Esophagus (tissue), 2 donors: ENCODE measurements around the gene MFSD12. TPM values are rescaled to one million over a fixed set of nuclear protein-coding genes. Genes with fewer than 3 reads are reported as not detected.

Source experiments
- H3K27ac ChIP-seq, 2 donors: one replicate each; pipeline ENCODE4 v1.5.1; 2013; ENCODE audit warnings: low read depth in 2 of 2, mild to moderate bottlenecking in 2 of 2, inconsistent platforms in 1 of 2, low read length in 1 of 2, moderate library complexity in 1 of 2
- H3K27me3 ChIP-seq, 2 donors: one replicate each; pipeline ENCODE4 v1.6.1; 2013; ENCODE audit warnings: low read length in 2 of 2, control low read depth in 1 of 2, mild to moderate bottlenecking in 1 of 2; ENCODE audit not compliant: insufficient read depth in 2 of 2, control insufficient read depth in 1 of 2
- H3K36me3 ChIP-seq, 2 donors: one replicate each; pipeline ENCODE4 v1.6.1; 2013; ENCODE audit warnings: low read length in 1 of 2; ENCODE audit not compliant: control insufficient read depth in 2 of 2, insufficient read depth in 2 of 2
- H3K4me1 ChIP-seq, 2 donors: one replicate each; pipeline ENCODE4 v1.6.1; 2013; ENCODE audit warnings: low read length in 1 of 2; ENCODE audit not compliant: control insufficient read depth in 2 of 2, insufficient read depth in 2 of 2
- H3K4me3 ChIP-seq, 2 donors: one replicate each; pipeline ENCODE4 v1.5.1; 2013; ENCODE audit warnings: low read length in 2 of 2, mild to moderate bottlenecking in 2 of 2, low read depth in 1 of 2, moderate library complexity in 1 of 2
- H3K9me3 ChIP-seq, 2 donors: one replicate each; pipeline ENCODE4 v1.6.1; 2013; ENCODE audit warnings: mild to moderate bottlenecking in 2 of 2, low read depth in 1 of 2, low read length in 1 of 2, moderate library complexity in 1 of 2; ENCODE audit not compliant: control insufficient read depth in 2 of 2, insufficient read depth in 1 of 2
- WGBS, 2 donors: extraction: QIAGEN DNeasy Blood & Tissue Kit; methylation state at CpG; one replicate each; pipeline ENCODE4 v1.1.7; 2013; 5-methylcytosine and 5-hydroxymethylcytosine counted together
- polyA plus RNA-seq, 2 donors: library from polyadenylated mRNA; stranded (reverse); fragments of 200-250 nt; gene quantifications; one replicate each; pipeline ENCODE4 v1.2.3, GENCODE V29; 2013
- donor health status: healthy with polysubstance abuse.
- donor health status: Bipolar disorder and iron deficiency.

Gene MFSD12
- polyA plus RNA-seq, 2 donors, result 26.8 to 27.5 TPM

DNA sequence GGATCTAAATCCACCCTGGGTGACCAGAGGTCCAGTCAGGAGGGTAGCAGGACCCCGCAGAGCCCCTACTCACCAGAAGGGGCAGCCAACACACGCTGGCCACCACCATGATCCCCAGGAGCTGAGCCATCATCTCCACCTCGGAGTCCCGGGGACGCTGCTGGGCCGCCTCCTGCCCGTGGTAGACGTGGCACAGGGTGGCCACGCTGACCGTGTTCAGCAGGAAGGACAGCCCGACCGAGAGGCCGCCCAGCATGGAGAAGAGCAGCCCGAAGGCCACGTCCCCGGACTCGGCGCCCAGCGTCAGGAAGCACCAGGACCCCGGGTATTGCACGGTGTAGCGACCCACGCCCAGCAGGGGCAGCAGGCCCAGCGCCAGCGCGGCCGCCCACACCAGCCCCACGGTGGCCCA, 42.4 kb upstream of the MFSD12 start:
- Histone ChIP-seq H3K9me3 (no peaks in the 10 kb centered on the region), H3K4me3 (no peak overlapping the region), H3K27ac (no peak overlapping the region), H3K4me1 (no peaks in the 10 kb centered on the region), H3K36me3 (no peaks in the 10 kb centered on the region), H3K27me3 (no peaks in the 10 kb centered on the region)
- WGBS, 2 donors, result 86 to 92% methylated on average over 27 to 28 of the region's 28 CpGs

GRCh38 chr19:3595521-3596061, 38.2 kb upstream of the MFSD12 start:
- WGBS, 2 donors, result 73 to 83% methylated on average over 34 of the region's 34 CpGs
- no peaks in the 10 kb centered on the region for H3K27me3 ChIP-seq
- no peak overlapping the region for H3K4me3 ChIP-seq
- H3K36me3 ChIP-seq, result no peaks in the 10 kb centered on the region
- H3K9me3 ChIP-seq, result peaks cover 0 to 2% of the 10 kb centered on the region in 2 donors
- H3K27ac ChIP-seq, result no peak overlapping the region
- H3K4me1 ChIP-seq, result no peaks in the 10 kb centered on the region

DNA sequence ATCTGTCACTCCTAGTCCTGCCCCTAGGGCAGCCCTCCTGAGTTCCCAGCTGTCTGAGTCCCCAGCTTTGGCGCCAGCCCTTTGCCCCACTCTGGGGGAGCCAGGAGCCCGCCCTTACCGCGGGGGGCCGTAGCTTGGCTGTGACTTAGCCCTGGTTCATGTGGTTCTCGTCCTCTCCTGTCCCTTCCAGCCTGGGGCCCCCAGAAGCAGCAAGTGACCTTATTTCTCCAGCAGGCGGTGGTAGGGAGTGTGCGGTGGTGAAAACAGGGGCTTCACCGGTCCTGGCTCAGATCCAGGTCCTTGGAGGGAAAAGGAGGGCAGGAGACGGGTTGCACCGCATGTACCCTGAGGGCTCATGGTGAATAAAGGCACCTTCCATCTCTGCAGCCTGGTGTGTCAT, 35.8 kb upstream of the MFSD12 start:
- Histone ChIP-seq H3K27ac (no peak overlapping the region), H3K4me1 (no peaks in the 10 kb centered on the region), H3K4me3 (no peak overlapping the region), H3K9me3 (peaks cover 0 to 2% of the 10 kb centered on the region in 2 donors), H3K27me3 (no peaks in the 10 kb centered on the region), H3K36me3 (no peaks in the 10 kb centered on the region)
- 38 to 46% methylated on average over 11 of the region's 11 CpGs for WGBS, 2 donors

GRCh38 chr19:3591876-3592613, 34.7 kb upstream of the MFSD12 start:
- H3K4me1 ChIP-seq, result no peaks in the 10 kb centered on the region
- H3K27ac ChIP-seq, result no peak overlapping the region
- WGBS, 2 donors, result 77 to 82% methylated on average over 9 of the region's 9 CpGs

DNA sequence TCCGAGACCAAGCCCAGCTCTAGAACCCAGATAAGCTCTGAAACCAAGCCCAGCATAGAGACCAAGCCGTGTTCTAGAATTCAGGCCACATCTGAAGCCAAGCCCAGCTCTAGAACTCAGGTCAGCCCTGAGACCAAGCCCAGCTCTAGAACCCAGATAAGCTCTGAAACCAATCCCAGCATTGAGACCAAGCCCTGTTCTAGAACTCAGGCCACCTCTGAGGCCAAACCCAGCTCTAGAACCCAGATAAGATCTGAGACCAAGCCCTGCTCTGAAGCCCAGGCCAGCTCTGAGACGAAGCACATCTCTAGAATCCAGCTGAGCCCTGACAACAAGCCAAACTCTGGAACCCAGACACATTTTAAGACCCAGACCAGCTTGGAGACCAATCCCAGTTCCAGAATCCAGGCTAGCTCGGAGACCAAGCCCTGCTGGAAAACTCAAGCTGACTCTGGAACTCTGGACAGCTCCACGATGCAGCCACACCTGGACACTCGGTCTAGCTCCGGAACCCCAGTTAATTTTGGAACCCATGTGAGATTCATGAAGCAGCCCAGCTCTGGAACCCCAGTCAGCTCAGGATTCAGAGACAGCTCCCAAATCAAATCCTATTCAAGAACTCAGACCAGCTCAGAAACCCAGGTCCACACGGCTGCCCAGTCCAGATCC, 33.7 kb upstream of the MFSD12 start:
- H3K27me3 ChIP-seq, result no peaks in the 10 kb centered on the region
- no peaks in the 10 kb centered on the region for H3K36me3 ChIP-seq
- H3K4me3 ChIP-seq, result no peak overlapping the region
- 89 to 91% methylated on average over 8 of the region's 8 CpGs for WGBS, 2 donors
- H3K27ac ChIP-seq, result no peak overlapping the region
- H3K9me3 ChIP-seq, result peaks cover 0 to 2% of the 10 kb centered on the region in 2 donors
- no peaks in the 10 kb centered on the region for H3K4me1 ChIP-seq

More at GRCh38 chr19:3591876-3592613, 34.7 kb upstream of the MFSD12 start:
- no peak overlapping the region for H3K4me3 ChIP-seq
- H3K27me3 ChIP-seq, result no peaks in the 10 kb centered on the region
- H3K36me3 ChIP-seq, result no peaks in the 10 kb centered on the region
- peaks cover 0 to 2% of the 10 kb centered on the region in 2 donors for H3K9me3 ChIP-seq

GRCh38 chr19:3589949-3590348, 32.6 kb upstream of the MFSD12 start:
- H3K27ac ChIP-seq, result no peak overlapping the region
- WGBS, 2 donors, result 92 to 94% methylated on average over 22 of the region's 22 CpGs
- H3K36me3 ChIP-seq, result no peaks in the 10 kb centered on the region
- peaks cover 0 to 2% of the 10 kb centered on the region in 2 donors for H3K9me3 ChIP-seq
- no peak overlapping the region for H3K4me3 ChIP-seq
- H3K4me1 ChIP-seq, result no peaks in the 10 kb centered on the region
- no peaks in the 10 kb centered on the region for H3K27me3 ChIP-seq

- 77 to 88% methylated on average over 11 of the region's 11 CpGs for WGBS, 2 donors
Measured at GRCh38 chr19:3589439-3589838, 32.1 kb upstream of the MFSD12 start.

DNA sequence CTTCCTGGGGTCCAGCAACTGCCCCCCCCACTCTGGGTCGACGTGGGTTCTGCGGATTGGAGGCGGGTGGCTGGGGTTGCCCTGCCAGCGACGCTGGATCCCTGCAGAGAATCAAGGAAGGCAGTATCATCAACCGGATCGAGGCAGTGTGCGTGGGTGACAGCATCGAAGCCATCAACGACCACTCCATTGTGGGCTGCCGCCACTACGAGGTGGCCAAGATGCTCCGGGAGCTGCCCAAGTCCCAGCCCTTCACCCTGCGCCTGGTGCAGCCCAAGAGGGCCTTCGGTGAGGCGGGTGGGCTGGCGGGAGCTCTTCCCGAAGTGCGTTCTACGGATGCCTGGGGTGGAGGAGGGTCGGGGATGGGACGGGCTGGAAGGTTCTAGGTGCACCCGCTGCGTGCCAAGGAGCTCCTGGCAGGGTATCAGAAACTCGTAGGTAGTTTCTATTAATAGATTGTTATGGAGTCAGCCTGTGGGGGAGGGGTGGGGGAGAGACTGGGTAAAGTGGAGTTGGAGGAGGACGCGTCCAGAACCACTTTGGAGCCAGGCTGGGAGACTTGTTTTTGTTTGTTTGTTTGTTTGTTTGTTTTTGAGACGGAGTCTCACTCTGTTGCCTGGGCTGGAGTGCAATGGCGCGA, 29.4 kb upstream of the MFSD12 start:
- Histone ChIP-seq H3K4me1 (no peaks in the 10 kb centered on the region), H3K9me3 (peaks cover 0 to 2% of the 10 kb centered on the region in 2 donors), H3K4me3 (no peak overlapping the region), H3K27ac (no peak overlapping the region), H3K27me3 (no peaks in the 10 kb centered on the region), H3K36me3 (no peaks in the 10 kb centered on the region)
- 58 to 60% methylated on average over 31 of the region's 31 CpGs for WGBS, 2 donors

More at GRCh38 chr19:3589439-3589838, 32.1 kb upstream of the MFSD12 start:
- Histone ChIP-seq H3K9me3 (peaks cover 0 to 2% of the 10 kb centered on the region in 2 donors), H3K4me1 (no peaks in the 10 kb centered on the region), H3K27me3 (no peaks in the 10 kb centered on the region), H3K27ac (no peak overlapping the region), H3K4me3 (no peak overlapping the region), H3K36me3 (no peaks in the 10 kb centered on the region)

DNA sequence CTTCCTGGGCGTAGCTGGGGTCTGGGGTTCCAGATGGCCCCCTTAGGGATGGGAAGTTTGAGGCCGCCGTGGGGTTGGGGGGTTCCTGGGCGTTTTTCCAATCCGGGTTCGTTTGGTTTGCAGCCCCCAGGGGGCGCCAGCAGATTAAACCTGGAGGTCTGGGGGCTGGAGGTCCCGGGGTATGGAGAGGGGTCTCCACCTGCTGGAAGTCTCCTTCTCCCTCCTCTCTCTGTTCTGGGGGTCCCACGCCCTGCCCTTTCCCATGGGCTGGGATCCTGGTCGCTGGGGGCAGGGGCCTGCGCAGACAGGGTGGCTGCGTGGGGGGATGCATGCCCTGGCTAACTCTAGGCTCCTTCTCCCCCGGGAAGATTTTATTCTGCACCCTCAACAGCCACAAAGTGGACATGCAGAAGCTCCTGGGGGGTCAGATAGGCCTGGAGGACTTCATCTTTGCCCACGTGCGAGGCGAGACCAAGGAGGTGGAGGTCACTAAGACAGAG, 28.8 kb upstream of the MFSD12 start:
- Histone ChIP-seq H3K27ac (no peak overlapping the region), H3K4me1 (no peaks in the 10 kb centered on the region), H3K36me3 (no peaks in the 10 kb centered on the region), H3K27me3 (no peaks in the 10 kb centered on the region), H3K4me3 (no peak overlapping the region), H3K9me3 (no peaks in the 10 kb centered on the region)
- WGBS, 2 donors, result 28 to 31% methylated on average over 16 of the region's 16 CpGs
